ENCODE results near the gene TUBGCP2.
"Not testable (repeated sequence)": the region's sequence is repeated elsewhere in the genome, so short reads cannot be mapped to it uniquely, and the experiment has no call there.

The TUBGCP2 gene

DNA sequence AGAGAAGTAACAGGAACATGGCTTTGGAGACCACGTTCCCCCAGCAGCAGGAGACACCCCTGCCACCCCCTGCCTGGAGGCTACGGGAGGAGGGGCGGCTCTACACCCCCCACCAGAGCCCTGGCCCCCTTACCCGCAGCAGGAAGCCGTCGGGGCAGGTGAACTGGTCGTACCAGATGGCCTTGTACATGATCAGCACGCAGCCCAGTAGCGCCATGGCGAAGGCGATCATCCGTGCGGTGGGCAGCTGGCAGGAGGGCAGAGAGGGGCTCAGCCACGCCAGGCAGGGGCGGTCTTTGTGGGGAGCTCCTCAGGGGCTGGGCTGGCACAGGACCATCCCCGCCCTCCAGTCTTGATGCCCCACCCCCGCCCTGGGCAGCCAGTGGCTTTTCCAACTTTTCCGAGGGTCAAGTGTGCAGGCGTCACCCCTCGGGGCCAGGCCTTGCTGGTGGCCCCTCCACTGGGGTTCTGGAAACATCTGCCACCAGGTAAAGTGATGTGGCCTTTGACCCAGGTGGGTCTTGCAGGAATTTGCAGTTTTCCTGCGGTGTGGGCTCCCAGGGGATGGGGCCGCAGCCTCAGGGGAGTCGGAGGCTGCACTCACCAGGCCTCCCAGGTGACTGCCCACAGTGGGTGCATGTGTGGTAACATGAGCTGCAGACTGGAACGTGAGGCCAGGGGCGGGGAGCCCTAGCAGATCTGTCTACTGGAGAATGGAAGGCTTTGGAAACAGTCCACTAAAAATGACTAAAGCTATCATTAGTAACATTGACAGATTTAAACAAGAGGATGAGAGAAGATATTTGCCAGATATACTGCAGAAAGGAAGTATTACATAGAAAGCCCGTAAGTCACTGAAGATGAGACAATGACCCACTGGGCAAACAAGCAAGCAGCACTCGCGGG is 18.3 kb upstream of the TUBGCP2 start:
- H3K4me3 ChIP-seq (ENCODE audit: low read depth, low read length): no peak overlapping the region
- CTCF ChIA-PET: interaction anchor here (1.2 to 4.0 kb wide), 8 partner anchors 7 to 281 kb away, joined by 3 to 35 read pairs (median 14); partner anchors contain the start of genes CALY and PRAP1
- no peak for DNase-seq (ENCODE audit: low read depth, low spot score)
- POLR2A ChIA-PET: interaction anchor here (0.6 kb wide), 1 partner anchor 23 kb away, joined by 3 read pairs; no protein-coding TSS in a partner anchor
- TF ChIP-seq, protein P1, sequence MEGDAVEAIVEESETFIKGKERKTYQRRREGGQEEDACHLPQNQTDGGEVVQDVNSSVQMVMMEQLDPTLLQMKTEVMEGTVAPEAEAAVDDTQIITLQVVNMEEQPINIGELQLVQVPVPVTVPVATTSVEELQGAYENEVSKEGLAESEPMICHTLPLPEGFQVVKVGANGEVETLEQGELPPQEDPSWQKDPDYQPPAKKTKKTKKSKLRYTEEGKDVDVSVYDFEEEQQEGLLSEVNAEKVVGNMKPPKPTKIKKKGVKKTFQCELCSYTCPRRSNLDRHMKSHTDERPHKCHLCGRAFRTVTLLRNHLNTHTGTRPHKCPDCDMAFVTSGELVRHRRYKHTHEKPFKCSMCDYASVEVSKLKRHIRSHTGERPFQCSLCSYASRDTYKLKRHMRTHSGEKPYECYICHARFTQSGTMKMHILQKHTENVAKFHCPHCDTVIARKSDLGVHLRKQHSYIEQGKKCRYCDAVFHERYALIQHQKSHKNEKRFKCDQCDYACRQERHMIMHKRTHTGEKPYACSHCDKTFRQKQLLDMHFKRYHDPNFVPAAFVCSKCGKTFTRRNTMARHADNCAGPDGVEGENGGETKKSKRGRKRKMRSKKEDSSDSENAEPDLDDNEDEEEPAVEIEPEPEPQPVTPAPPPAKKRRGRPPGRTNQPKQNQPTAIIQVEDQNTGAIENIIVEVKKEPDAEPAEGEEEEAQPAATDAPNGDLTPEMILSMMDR (IDR thresholded peaks at IDR 0.05; ENCODE audit: insufficient read depth, low read length, missing control alignments): no peak

DNA sequence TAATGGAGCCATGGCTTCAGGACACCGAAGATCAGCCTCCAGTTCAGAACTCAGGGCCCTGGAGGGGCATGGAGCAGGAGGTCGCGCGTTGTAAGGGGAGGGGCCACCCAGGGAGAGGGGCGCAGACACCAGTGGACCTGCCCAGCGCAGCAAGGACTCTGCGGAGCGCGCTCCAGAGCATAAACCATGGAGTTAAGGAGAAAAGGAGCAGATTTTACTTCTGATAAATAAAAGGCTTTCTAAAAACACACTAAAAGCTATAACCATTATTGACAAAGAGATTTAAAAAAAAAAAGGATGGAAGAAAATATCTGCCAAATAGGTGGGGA is 17.5 kb upstream of the TUBGCP2 start:
- DNase-seq (ENCODE audit: low read depth, low spot score): no peak
- ChIA-PET POLR2A (no interaction called here), CTCF (interaction anchor here (2.1 kb wide), 1 partner anchor 21 kb away, joined by 6 read pairs; the partner anchor contains the start of gene PRAP1)
- peak overlapping the region; percentile 46 for H3K4me3 ChIP-seq (ENCODE audit: low read depth, low read length)
- TF ChIP-seq, protein P1 (IDR thresholded peaks at IDR 0.05; ENCODE audit: insufficient read depth, low read length, missing control alignments): no peak

DNA sequence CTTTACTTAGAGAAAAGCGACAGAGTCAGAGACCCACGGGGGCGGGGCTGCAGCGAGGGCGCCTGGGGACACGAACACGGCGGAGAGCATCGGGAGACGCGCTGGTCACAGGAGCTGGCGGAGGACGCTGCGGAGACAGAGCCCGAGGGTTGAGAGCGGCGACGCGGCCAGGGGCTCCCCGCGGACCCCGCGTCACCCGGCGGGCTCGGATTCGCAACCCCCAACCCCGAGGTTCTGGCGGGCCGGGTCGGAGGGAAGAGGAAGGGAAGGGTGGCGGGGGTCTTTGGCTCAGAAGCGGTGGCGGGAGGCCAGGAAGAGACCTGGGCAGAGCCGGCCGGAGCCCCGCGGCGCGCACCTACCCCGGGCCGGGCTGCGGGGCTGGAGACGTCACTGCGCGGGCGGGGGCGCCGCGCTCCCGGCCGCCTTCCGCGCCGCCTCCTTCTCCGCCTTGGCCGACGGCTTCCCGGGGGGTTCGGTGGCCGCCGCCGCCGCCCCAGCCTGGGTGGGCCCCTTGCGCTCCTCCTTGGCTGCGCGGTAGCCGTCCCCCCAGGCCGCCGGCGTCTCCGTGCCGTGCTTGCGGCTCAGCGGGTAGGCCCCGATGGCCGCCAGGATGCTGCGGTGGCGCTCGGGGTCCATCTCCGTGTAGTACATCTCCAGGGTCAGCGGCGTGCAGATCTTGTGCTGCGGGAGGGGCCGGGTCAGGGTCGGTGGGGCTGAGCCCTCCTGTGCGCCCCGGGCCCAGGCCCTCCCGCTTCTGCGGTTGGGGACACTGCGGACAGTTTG is 17.0 kb upstream of the TUBGCP2 start:
- ChIA-PET CTCF (interaction anchor here (2.6 kb wide), 1 partner anchor 11 kb away, joined by 19 read pairs; no protein-coding TSS in a partner anchor), POLR2A (no interaction called here)
- H3K4me3 ChIP-seq (ENCODE audit: low read depth, low read length): peak overlapping the region; percentile 46
- TF ChIP-seq, protein P1 (IDR thresholded peaks at IDR 0.05; ENCODE audit: insufficient read depth, low read length, missing control alignments): no peak
- DNase-seq (ENCODE audit: low read depth, low spot score): no peak

DNA sequence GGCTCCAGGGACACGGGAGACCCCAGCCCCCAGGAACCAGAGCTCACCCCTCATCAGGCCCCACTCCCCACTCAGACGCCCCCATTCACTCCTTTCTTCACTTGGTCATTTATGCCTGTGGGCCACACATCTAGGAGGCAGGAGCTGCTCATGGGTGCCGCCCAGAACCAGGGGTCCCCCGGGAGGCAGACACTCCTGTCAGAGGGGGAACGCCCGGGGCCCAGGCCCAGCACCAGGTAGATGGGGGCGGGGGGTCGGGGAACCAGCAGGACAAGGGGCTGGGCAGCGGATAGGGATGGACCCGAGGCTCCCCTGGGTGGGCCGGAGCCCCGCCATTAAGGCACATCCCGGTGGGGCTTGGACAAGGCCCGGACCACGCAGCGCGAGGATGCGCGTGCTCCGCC is 16.2 kb upstream of the TUBGCP2 start:
- H3K4me3 ChIP-seq (ENCODE audit: low read depth, low read length): peak overlapping the region; percentile 3; the same call in 1 of the 2 replicates
- TF ChIP-seq, protein P1 (IDR thresholded peaks at IDR 0.05; ENCODE audit: insufficient read depth, low read length, missing control alignments): no peak
- ChIA-PET POLR2A (no interaction called here), CTCF (interaction anchor here (2.6 kb wide), 1 partner anchor 10 kb away, joined by 19 read pairs; no protein-coding TSS in a partner anchor)
- DNase-seq (ENCODE audit: low read depth, low spot score): no peak

DNA sequence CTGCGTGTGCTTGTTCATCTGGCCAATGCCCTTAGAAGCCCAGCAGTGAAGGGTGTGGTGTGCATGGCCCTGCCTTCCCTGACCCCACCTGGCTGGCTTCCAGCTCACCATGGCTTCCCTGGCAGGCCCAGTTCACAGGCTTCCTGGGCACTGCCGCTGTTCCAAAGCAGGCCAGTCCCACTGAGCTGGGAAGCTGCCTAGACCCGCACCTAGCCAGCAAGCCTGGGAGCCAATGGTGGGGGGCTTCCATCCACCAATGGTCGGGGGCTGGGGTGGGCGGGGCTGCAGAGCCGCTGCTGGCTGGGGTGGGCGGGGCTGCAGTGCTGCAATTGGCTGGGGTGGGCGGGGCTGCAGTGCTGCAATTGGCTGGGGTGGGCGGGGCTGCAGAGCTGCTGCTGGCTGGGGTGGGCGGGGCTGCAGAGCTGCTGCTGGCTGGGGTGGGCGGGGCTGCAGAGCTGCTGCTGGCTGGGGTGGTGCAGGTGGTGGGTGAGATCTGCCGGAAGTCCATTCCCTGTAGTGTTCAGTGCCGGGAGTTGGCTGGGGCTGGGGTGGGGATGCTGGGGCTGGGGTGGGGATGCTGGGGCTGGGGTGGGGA is 15.6 kb upstream of the TUBGCP2 start:
- ChIA-PET POLR2A (no interaction called here), CTCF (interaction anchor here (2.6 kb wide), 1 partner anchor 9 kb away, joined by 19 read pairs; no protein-coding TSS in a partner anchor)
- TF ChIP-seq, protein P1 (IDR thresholded peaks at IDR 0.05; ENCODE audit: insufficient read depth, low read length, missing control alignments): no peak
- no peak for DNase-seq (ENCODE audit: low read depth, low spot score)
- no peak overlapping the region for H3K4me3 ChIP-seq (ENCODE audit: low read depth, low read length)

DNA sequence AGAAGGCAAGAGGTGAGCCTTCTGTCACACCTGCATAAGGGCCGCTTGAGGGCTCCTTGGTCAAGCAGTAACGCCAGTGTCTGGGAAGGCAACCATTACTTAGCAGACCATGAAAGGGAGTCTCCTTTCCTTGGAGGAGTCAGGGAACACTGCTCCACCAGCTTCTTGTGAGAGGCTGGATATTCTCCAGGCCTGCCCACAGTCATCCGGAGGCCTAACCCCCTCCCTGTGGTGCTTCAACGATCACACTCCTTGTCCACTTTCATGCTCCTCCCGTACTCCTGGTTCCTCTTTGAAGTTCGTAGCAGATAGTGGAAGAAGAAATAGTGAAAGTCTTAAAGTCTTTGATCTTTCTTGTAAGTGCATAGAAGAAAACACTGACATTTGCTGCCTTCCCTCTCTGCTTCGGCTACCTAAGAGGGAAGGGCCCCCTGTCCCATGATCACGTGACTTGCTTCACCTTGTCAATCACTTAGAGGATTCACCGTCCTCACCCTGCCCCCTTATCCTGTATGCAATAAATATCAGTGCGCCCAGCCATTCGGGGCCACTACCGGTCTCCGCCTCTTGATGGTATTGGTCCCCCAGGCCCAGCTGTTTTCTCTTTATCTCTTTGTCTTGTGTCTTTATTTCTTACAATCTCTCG is 13.5 kb upstream of the TUBGCP2 start:
- CTCF ChIA-PET: interaction anchor here (4.1 kb wide), 1 partner anchor 7 kb away, joined by 31 read pairs; no protein-coding TSS in a partner anchor
- H3K4me3 ChIP-seq (ENCODE audit: low read depth, low read length); POLR2A ChIA-PET; DNase-seq (ENCODE audit: low read depth, low spot score): not testable (repeated sequence)

DNA sequence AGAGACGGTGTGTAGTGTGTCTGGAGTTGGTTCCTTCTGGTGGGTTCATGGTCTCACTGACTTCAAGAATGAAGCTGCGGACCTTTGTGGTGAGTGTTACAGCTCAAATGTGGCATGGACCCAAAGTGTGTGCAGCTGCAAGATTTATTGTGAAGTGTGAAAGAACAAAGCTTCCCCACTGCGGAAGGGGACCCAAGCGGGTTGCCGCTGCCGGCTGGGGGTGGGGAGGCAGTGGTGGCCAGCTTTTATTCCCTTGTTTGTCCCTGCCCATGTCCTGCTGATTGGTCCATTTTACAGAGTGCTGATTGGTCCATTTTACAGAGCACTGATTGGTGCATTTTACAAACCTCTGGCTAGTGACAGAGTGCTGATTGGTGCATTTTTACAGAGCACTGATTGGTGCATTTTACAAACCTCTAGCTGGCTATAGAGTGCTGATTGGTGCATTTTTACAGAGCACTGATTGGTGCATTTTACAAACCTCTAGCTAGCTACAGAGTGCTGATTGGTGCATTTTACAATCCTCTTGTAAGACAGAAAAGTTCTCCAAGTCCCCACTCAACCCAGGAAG is 12.3 kb upstream of the TUBGCP2 start:
- H3K4me3 ChIP-seq (ENCODE audit: low read depth, low read length); POLR2A ChIA-PET; DNase-seq (ENCODE audit: low read depth, low spot score): not testable (repeated sequence)
- CTCF ChIA-PET: interaction anchor here (0.8 to 4.1 kb wide), 4 partner anchors 8 to 381 kb away, joined by 3 to 31 read pairs (median 4); no protein-coding TSS in a partner anchor

Measured in AG04449 (cell line).